GM21423 (cell line): ENCODE data around the gene LAD1.

Experiments used
- ATAC-seq: cut with Tn5 transposase; IDR thresholded peaks from one replicate; pipeline ENCODE4 v1.9.1; 2021; ENCODE audit warnings: mild to moderate bottlenecking, moderate library complexity; ENCODE audit not compliant: unreplicated experiment

Gene LAD1

DNA sequence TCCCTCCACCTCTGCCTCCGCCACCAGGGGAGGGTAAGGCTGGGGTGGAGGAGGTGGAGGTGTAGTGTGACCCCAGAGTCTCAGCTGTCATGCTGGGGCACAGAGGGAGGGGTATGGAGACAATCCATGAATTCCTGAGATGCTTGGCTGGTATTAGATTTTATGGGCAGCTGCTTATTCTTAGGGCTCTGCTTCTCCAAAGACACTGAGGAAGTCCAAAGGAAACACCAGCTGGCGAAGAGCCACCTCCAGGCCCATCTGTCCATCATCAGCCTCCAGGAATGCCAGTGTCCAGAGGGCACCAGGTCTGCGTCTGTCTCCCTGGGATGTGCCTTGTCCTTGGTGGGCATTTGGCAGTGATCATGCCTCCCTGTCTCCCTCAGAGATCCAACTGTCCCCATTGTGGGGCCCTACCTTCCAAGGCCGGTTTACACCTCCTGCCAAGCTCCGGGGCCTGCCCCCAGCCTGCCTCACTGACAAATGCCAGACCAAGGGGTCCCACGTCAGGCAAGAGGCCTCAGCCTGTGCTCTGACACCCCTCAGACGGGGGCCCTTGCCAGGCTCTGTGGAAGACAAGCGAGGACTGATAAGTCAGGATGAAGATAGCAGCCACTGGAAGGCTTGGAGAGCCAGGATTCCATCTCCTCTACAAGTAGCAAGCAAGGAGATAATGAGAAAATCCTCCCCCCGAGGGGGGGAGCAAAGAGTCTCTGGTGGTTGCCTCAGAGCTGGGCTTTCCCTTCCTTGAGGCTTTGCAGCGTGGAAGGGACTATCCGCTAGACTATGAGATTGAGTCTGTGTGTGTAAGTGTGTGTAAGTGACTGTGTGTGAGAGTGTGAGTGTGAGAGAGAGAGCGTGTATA is 20.9 kb upstream of the LAD1 start:
- no peak for ATAC-seq

DNA sequence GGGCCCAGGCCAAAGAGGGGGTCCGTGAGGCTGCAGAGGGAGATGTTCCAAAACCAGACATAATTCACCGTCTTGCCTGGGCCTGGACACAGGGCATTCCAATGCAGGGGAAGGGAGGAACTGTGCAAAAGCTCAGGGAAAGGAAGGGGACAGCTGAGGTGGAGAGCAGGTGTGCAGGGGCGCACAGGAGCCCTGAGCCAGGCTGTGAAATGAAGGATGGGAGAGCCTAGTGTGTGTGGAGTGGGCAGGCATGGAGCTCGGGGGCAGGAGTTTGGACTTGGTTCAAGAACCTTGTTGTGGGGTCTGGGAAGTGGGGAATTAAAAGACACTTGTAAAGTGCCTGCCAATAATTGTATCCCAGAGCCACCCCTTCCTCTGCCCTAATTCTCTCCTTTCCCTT is 20.1 kb upstream of the LAD1 start:
- no peak for ATAC-seq

DNA sequence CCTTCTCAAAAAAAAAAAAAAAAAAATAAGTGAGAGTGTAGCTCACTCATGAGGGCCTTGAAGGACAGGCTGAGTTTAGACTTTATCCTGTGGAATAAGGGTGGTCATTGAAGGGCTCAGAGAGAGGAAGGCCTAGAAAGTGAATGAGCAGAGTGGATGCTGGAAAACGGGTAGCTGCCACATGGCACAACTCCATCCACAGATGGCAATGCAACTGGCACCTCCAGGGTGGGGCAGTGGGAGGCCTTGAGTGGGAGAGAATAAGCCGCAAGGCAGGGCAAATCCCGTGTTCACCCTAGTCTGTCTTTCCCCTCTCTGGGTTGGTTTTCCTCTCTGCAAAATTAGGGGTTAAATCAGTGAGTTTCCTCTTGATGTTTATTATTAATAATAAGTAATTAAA is 19.3 kb upstream of the LAD1 start:
- no peak for ATAC-seq

DNA sequence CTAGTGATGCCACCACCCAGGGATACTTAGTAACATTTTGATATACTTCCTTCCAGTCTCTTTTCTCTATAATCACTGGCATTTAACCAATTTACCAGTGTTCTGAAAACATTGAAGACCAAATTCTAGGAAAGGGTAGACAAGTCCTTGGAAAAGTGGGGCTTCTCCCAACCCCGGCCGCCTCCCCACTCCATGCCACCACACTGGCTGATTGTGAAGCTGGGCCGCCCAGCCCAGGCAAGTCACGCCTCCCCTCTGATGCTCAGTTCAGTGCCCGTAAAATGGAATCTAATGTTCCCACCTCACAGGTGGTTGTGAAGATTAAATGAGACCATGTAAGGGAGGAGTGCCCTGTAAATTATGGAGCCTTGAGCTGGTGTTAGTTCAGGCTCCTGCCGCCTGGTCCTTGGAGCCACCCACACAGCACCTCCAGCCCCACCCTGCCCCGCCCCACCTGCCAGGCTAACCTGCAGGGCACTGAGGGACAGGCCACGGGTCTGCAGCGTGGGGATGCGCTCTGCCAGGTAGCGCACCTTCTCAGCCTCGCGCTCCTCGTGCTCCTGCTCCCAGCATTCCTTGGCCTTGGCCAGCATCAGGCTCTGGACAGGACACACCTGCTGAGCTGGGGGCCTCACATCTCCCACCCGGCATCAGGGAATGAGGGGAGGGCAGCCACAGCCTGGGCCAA is 15.1 kb upstream of the LAD1 start:
- ATAC-seq: no peak

DNA sequence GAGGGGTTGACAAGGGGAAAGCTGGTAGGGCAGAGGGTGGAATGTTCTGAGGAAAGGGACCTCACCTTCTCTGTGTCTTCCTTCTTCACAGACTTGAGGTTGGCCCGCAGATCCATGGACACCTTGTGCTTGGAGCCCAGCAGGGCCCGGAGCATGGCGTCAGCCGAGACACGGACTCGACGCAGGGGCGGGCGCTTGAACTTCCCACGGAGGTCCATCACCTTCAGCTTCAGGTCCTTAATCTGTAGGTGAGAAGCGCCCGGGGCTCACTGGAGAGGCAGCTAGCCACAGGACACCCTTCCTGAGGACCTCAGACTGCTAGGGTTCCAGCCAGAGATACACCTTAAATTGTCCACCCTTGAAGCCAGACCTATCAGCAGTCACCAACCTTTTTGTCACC is 12.2 kb upstream of the LAD1 start:
- ATAC-seq: no peak

DNA sequence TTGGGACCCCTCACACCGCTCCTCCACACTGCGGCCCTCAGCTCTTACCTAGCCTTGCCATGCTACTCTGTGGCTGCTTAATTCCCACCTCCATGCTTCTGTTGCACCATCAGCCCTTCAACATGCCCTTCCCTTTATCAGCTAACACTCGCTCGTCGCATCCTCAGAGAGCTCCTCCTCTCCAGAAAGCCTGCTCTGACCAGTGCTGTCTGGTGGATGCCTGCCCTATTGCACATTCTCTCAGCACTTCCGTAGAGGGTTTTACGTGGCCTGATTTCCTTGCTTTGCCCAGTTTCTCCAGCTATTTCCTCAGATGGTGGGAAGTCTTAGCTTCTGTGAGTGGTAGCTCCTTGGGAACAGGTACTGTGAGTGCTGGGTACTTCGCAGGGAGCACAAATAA is 10.3 kb upstream of the LAD1 start:
- no peak for ATAC-seq

DNA sequence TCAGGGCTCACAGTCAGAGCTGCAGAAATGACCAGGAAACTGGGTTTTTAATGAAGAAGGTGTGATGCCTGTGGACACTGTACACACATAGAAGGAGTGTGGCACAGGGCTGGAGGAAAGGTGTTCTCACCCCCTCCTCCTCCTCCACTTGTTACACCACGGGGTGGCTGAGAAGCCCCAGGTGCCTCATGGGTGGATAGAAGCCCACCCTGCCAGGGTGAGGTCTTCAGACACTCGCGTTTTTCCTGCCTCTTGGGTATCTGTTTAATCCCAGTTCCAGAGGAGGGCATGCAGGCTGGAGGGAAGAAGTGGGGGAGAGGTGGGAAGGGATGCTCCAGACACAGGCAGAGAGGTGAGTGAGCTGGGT is 9.7 kb upstream of the LAD1 start:
- no peak for ATAC-seq

DNA sequence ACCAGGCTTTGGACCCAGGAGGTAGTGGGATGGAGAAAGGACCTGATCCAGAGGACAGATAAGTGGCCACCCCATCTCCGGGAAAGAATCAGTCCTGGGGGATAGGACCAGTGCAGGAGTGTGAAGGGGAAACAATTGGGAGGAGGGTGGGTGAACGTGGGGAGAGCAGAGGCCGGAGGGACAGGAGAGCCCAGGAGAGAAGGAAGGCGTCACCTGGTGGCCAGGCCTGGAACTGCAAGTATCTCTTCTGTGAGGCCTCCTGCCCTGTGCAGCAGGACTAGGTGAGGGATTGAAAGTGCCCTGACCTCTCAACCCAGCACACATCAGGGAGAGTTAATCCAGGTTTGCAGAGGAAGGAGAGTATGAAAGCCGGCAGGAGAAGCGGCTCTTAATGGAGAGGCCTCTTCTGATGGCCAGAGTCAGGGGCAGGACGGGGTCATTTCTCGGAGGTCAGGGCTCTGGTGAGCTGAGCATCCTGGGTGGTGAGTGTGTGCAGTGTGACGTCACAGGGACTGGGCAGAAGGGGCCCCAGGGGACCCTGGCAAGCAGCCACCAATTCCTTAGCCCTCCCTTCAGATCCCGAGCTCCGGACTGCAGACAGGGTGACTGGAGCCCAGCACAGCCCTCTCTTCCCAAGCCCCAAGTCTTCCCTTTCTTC is 9.2 kb upstream of the LAD1 start:
- ATAC-seq: no peak

DNA sequence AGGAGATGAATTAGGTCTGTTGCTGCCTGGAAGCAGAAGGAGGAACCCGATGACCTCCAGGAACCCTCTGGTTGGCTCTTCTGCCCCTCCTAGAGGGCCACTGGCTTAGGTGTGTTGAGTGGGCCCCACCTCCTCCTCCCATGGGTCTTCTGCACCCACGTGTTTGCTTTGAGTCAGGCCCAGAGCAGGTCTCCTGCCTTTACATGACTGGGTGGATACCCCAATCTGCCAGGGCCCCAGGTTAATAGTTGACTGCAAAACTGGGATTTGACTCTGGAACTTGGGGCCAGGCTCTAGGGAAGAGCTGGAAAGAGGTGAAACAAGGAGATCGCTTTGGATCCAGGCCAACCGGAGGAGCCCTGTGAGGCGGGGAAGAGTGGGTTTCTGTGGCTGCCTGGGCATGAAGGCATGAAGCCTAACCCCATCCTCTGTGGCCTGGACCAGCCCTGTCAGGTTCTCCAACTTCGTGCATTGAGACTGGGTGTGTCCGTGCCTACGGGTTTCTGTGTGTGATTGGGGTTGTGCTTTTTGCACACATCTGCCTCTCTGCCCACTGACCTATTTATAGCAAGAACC is 7.8 kb upstream of the LAD1 start:
- ATAC-seq: no peak

DNA sequence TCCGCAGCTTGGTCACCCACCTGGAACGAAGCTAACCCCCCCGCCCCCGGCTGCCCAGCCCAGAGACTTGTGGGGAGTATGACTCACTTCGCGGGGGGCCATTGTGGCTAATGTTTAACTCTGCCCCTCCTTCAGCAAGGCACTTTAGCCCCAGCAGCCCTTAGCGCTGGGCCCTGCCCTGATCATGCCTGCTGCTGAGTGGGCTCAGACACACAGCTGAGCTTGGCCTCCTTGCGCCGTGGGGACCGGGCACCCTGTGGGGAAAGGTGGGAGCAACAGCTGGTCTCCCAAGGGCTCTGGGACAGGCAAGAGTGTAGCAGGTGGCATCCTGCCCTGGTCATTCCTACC is 6.3 kb upstream of the LAD1 start:
- ATAC-seq: no peak

DNA sequence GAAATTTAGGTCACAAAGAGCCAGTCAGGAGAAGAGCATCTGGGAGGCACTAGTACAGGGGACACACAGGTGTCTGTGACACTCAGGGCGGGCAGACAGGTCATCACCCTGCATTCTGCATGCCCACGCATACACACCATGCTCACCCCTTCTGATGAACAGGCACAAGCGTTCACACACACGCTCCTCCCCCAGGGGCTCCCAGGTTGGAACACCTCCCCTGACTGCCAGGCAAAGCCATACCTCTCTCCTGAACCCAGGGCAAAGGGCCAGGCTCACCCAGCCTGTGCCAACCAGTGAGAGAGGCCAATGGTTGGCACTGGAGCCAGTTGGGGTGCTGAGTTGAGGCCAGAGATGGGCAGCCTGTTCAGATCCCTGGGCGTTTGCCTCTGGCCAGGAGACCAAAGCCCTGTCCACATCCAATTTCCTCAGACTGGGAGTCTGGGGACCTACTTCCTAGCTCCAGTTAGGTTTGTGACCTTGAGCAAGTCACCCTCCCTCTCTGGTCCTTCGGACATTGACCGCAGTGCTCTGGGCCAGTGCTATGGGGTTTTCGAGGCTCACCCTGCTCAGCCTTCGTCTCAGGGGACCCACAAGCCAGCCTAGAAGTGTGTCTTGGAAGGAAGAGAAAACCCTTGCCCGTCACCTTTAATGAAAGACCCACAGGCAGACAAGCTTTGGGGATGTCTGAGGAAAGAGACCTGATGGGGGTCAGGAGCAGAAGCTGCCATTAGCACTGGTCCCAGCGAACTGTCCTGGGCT is 5.8 kb upstream of the LAD1 start:
- ATAC-seq: no peak

DNA sequence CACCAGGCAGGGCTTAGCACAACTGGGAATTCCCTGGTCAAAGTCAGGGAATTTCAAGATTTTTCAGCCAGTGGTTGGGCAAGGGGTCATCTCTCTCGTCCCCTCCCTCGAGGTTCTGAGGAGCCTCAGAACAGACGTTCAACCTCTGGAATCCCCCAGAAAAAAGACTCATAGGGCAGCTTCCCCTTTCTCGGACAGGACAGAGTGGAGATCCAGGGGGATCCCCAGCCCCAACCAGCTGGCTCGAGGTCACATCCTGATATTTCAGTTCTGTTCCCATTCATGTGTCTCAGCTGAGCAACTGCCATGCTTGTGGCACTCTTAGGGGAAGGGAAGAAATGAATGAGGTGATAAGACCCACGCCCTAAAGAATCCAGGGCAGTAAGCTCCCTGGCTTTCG is 4.9 kb upstream of the LAD1 start:
- no peak for ATAC-seq

DNA sequence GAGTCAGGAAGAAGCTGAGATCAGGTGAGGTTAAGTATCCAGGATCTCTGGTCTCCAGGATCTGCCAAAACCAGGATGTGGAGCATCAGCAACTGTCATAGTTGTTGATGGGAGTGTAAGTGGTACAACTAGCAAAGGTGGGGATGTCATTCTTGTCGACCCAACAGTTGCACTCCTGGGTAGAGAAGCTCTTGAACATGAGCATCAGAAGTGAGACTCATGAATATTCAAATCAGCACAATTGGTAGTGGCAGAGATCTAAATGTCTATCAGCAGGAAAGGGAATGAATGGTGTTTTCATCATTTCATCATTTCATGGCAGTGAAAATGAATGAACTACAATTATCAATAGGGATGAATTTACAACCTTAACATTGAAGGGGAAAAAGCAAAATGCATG is 4.2 kb upstream of the LAD1 start:
- no peak for ATAC-seq

DNA sequence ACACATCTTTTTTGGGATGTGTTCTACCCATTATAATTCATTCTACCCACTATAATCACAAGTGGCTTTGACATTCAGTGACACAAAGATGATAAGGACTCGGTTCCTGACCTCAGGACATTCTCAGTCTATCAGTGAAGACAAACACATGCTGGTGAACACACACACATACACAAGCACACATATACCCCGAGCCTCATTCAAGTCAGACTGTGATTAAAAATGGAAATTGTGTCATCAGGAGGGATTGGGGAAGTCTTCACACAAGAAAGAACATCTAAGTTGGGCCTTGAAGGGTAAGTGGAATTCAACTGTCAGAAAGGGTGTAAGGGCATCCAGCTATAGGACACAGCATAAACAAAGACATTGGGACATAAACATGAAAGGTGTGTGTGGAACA is 2.6 kb upstream of the LAD1 start:
- ATAC-seq: no peak

DNA sequence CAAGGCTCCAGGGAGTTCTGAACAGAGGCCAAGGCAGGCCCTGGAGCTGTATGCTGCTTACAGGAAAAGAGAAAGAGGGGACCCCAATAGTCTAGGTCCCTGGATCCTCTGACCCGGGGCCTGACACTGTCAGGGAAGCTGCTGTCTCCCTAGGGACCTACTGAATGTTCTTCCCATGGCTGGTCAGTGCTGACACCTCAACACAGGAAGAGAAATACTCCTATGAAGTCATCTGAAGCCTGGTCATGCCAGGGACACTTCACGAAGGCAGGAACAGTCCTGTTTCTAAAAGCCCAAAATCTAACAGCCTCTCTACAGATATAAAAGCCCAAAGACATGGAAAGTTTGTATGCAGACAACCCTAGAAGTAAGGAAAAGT is 1.7 kb upstream of the LAD1 start:
- ATAC-seq: no peak

DNA sequence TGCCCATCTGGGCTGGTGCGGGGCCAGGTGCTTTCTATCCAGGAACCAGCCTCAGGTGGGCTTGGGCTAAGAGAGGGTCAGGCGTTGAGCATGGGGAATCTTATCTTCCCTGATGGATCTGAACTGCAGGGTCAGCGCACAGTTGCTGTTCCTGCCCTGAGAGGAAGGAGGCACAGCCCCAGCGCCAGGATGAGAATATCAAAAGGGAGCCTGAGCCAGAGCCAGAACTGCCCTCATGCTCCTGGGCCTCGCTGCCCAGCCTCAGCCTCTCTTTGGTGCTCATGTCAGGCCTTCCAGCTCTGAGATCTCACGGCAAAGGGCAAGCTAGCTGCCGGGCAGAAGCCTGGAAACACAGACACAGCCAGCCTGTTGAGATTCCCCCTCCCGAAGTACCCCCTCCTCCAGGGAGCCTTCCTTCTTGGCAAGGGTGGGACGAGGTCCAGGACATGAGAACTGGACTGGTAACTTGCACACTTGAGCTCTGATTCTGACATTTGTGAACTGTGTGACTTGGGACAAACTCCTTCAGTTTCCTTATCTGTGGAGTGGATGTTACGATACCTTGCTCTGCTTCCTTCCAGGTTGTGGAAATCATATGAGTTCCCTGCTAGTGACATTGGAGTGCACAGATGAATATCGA is 1.2 kb upstream of the LAD1 start:
- no peak for ATAC-seq

DNA sequence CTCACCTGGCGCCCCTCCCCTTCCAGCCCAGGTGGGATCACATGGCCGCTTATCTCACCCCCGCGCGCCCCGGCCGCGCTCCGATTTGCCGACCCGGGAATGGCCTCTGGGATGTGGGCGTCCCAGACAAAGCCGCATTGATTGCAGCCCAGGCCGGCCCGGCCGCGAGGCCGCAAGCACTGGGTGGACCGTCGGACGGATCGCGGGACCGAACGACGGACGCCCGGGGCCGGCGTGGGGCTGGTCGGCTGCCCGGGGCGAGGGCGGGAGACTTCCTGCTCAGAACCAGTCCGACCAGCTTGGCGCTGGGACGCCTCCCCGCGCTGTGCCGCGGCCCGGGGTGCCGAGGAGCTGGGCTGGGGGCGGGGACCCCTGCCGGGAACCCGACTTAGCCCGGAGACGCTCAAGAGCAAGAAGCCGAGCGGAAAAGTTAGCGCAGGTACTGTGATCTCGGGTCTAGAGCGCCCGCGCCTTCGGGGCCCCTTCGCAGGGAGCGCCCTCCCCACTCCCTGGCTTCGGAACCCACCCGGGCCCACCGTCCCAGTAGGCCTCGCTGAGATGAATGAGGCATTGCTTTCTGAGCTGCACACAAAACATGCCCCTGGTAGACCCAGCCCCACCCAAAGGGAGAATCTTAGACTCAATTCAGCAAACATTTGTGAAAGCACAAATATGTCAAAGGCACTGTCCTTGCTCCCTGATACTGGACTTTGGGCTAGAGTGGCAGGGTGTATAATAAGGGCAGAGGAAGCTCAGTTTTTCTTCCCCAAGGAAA is 415 bp upstream of the LAD1 start:
- ATAC-seq: no peak

DNA sequence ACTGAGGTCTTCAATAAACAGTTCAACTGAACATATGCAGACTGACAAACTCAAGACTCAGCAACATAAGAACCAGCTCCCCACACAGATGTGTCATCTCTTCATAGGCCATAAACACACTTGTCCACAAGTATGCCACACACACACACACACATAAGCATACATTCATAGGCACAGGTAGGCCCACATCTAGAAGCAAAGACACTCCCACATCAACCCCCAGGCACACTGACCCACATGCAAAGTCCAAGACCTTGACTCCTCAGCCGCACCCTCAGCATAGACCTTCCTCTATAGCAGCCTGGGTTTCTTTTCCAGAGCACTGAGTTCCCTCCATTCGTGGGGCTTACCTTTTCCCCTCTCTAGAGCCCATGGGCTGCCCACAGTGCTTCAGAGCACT is 1.4 kb downstream of the LAD1 start:
- no peak for ATAC-seq

DNA sequence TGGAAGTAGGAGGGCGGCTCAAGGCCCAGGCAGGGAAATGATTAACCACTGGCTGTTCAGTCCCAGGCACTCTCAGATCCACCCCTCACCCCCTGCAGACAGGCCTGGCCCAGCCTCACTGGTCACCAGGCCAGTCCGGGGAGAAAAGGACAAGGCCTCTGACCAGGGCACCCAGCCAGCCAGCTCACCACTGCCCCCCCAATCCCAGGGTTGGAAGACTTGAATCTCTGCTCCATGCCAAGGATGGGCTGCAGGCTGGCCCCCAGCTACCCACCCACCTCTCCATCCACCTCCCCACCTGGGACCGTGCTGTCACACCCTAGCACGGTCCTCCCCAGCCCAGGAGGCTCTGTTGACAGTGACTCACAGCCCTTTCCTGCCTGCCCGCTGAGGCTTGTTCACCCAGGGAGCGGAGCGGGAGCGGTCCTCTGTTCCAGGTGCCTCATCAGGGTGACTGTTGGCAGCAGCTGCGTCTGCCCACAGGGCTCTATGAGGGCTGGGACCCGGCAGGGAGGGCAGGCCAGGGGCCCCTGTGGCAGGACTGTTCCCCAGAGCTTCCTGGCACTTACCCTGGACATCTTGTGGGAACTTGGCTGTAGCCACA is 2.2 kb downstream of the LAD1 start:
- ATAC-seq: no peak

DNA sequence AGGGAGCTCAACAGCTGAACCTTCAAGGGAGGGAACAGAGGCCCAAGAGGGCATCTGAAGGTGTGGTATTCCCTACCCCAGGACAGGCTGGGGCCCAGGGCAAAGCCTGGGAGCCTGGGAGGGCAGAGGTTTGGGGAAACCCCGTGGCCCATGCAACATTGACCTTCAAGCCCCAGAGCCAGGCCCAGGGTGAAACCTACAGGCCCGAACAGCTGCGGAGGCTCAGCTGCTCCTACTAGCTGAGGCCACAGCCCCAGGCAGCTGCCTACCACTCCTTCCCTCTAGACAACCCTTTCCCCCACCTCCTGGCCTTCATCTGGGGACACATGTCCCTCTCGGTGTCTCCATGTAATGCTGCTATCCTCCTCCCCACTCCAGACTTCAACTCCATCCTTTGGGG is 3.2 kb downstream of the LAD1 start:
- ATAC-seq: no peak
